Lung (tissue), 12 donors: Measurements from ENCODE around the gene KIF25. TPM values are rescaled to one million over a fixed set of nuclear protein-coding genes. Genes with fewer than 3 reads are reported as not detected.

Experiments used
- ATAC-seq: fragments of 200-7000 bp; cut with Tn5 transposase; one replicate; pipeline ENCODE4 v1.9.1; 2020; ENCODE audit warnings: moderate number of reproducible peaks; ENCODE audit not compliant: insufficient read depth, low FRiP score
- DNase-seq, 3 donors: peaks; one replicate each; pipeline ENCODE4 v3.0.0-alpha.2; 2013 to 2017
- H3K27ac ChIP-seq, 2 donors: one replicate each; pipeline ENCODE4 v1.5.1; 2013; ENCODE audit warnings: mild to moderate bottlenecking in 2 of 2, moderate library complexity in 2 of 2, control low read depth in 1 of 2, inconsistent platforms in 1 of 2, low read depth in 1 of 2, low read length in 1 of 2
- H3K27me3 ChIP-seq, 3 donors: one replicate each; pipeline ENCODE4 v1.5.1; 2013; ENCODE audit warnings: low read length in 2 of 3; ENCODE audit not compliant: control insufficient read depth in 3 of 3, insufficient read depth in 3 of 3
- H3K36me3 ChIP-seq, 4 donors: one replicate each; pipeline ENCODE4 v1.5.1; 2013; ENCODE audit warnings: low read length in 4 of 4, mild to moderate bottlenecking in 1 of 4, moderate library complexity in 1 of 4; ENCODE audit not compliant: control insufficient read depth in 4 of 4, insufficient read depth in 4 of 4
- H3K4me1 ChIP-seq, 5 donors: one replicate each; pipeline ENCODE4 v1.5.1; 2013; ENCODE audit warnings: low read length in 5 of 5, mild to moderate bottlenecking in 2 of 5, moderate library complexity in 1 of 5; ENCODE audit not compliant: control insufficient read depth in 5 of 5, insufficient read depth in 5 of 5
- H3K4me3 ChIP-seq: one replicate; pipeline ENCODE4 v1.5.1; 2013; ENCODE audit warnings: mild to moderate bottlenecking, control low read depth, moderate library complexity
- H3K9ac ChIP-seq, 2 donors: one replicate each; pipeline ENCODE4 v1.5.1; 2013; ENCODE audit warnings: low read length in 2 of 2, control low read depth in 1 of 2; ENCODE audit not compliant: insufficient read depth in 1 of 2
- H3K9me3 ChIP-seq, 4 donors: one replicate each; pipeline ENCODE4 v1.5.1; 2013; ENCODE audit warnings: low read length in 3 of 4, mild to moderate bottlenecking in 1 of 4, moderate library complexity in 1 of 4; ENCODE audit not compliant: control insufficient read depth in 4 of 4, insufficient read depth in 3 of 4
- WGBS, 2 donors: extraction: QIAGEN DNeasy Blood & Tissue Kit; methylation state at CpG; one replicate each; pipeline ENCODE4 v1.1.7; 2013; 5-methylcytosine and 5-hydroxymethylcytosine counted together
- polyA plus RNA-seq, 2 donors: library from polyadenylated mRNA; stranded (reverse); fragments of 200-250 nt; gene quantifications; one replicate each; pipeline ENCODE4 v1.2.1, GENCODE V29; 2013
- total RNA-seq, 2 donors: library from RNA; depleted of rRNA in 1 of 2; stranded (reverse); fragments of >200 nt in 1 of 2; gene quantifications; one replicate each; pipeline ENCODE4 v1.2.1, GENCODE V29; 2014 to 2021
- TF ChIP-seq, protein P1 (sequence below): IDR thresholded peaks from 2 replicates; pipeline ENCODE4 v1.5.1; 2012; ENCODE audit warnings: mild to moderate bottlenecking; ENCODE audit errors: control extremely low read depth, extremely low read depth
- donor health status: control.
- donor health status: control.
- donor health status: Bipolar disorder and iron deficiency.
- donor health status: healthy.
- donor health status: DM: yes; HTN: yes; CAD: no.

The KIF25 gene
- total and polyA plus RNA-seq, 4 donors: 0.24 to 5.3 (median 0.53) TPM

DNA sequence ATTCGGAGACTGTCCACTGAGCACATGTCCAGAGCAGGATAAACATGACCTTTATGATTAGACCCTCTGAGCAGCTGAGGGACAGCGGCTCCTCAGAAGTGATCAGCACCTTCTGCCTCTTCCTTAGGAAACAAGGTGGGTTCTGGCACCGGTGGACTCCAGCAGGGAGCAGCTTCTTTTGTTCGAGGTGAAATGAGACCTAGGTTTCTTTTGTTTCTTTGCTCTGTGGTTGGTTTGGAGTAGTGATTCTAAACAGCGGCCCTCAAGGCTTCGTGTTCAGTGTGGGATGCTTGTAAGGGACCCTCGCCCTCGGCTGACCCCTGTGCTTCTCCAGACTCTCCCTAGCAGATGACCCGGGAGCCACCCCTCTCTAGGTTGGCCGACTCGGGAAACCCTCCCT, 96.2 kb downstream of the KIF25 start:
- ATAC-seq: no peak
- TF ChIP-seq, protein P1, sequence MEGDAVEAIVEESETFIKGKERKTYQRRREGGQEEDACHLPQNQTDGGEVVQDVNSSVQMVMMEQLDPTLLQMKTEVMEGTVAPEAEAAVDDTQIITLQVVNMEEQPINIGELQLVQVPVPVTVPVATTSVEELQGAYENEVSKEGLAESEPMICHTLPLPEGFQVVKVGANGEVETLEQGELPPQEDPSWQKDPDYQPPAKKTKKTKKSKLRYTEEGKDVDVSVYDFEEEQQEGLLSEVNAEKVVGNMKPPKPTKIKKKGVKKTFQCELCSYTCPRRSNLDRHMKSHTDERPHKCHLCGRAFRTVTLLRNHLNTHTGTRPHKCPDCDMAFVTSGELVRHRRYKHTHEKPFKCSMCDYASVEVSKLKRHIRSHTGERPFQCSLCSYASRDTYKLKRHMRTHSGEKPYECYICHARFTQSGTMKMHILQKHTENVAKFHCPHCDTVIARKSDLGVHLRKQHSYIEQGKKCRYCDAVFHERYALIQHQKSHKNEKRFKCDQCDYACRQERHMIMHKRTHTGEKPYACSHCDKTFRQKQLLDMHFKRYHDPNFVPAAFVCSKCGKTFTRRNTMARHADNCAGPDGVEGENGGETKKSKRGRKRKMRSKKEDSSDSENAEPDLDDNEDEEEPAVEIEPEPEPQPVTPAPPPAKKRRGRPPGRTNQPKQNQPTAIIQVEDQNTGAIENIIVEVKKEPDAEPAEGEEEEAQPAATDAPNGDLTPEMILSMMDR: no peak
- no peak overlapping the region for H3K4me3 ChIP-seq
- H3K27me3 ChIP-seq: no peaks in the 10 kb centered on the region
- H3K9ac ChIP-seq: no peak overlapping the region
- no peak overlapping the region for H3K27ac ChIP-seq
- H3K4me1 ChIP-seq: peaks cover 0 to 6% (median 3%) of the 10 kb centered on the region in 5 donors
- peaks cover 0 to 5% (median 0%) of the 10 kb centered on the region in 4 donors for H3K36me3 ChIP-seq
- DNase-seq: no peak
- 93 to 96% methylated on average over 11 of the region's 11 CpGs for WGBS, 2 donors
- H3K9me3 ChIP-seq: peaks cover 0 to 10% (median 0%) of the 10 kb centered on the region in 4 donors

Other genes starting within 250 kb of the KIF25 start
- 100 to 1,000 TPM; 185 to 407 TPM for gene AFDN, start 170.8 kb upstream of the KIF25 start, total RNA-seq
- gene AFDN, start 170.8 kb upstream of the KIF25 start, polyA plus RNA-seq: 10 to 100 TPM; 47.6 to 49.8 TPM
- gene FRMD1, start 81.5 kb downstream of the KIF25 start, total RNA-seq: 1 to 10 TPM in 1 of 2 donors, under 1 TPM in 1; 0.06 to 1.4 TPM
- under 1 TPM; 0.02 to 0.14 TPM for gene FRMD1, start 81.5 kb downstream of the KIF25 start, polyA plus RNA-seq